Activated CD4-positive, alpha-beta T cell treated with anti-CD3 and anti-CD28 coated beads, Interleukin-2, Interleukin-4, amounts not matched to agents 100 ng/mL and 50 ng/mL, durations not matched to agents 16 hours and 8 hours (primary cell): ENCODE results near the gene RIPOR3.
"Not testable (repeated sequence)": the region's sequence is repeated elsewhere in the genome, so short reads cannot be mapped to it uniquely, and the experiment has no call there.

Experiments used
- DNase-seq: peaks from one replicate; pipeline ENCODE4 v3.0.0-alpha.2; 2020; ENCODE audit warnings: low spot score

RIPOR3 gene

DNA sequence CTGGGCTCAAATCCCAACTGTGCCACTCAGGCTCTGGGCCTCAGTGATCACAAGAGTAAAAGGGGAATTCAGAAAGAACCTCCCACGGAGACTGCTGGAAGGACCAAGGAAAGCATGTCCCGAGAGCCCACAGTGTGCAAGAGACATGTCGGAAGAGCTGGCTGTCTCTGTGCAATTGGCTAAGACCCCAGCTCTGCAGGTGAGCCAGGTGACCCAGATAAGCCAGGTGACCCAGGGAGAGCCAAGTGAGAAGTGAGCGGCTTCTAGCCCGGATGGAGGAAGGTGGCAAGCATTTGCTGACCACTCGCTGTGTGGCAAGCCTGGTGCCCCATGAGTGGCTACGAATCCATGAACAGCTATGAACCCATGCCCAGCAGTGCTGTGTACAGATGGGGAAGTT is 59.1 kb downstream of the RIPOR3 start:
- DNase-seq: no peak

DNA sequence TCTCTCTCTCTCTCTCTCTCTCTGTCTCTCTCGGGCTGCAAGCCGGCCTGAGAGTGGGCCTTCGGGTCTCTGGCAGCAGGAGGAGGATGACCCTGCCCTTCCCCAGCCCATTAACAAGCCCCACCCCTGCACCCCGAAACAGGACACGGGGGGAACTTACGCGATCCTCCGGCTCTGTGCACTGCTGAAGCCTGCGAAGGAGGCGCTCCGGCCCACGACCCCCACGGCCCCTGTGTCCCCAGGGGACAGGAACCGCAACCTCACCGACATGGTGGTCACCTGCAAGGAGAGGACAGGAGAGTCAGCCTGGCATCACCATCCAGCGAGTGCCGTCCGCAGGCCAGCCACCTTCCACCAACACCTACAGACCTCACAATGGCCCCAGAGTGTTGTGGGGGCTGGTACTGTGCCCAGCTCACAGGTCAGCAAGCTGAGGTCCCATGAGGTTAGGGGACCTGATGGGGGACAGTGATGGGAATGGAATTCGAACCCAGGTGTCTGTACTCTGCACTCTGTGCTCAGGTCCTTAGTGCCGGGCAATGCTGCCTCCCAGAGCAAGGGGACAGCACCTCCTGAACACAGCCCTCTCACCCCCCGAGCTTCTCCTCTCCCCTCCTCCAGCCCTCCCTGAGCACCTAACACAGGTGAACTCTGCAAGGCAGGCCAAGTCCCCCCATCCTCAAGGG is 60.6 kb downstream of the RIPOR3 start:
- DNase-seq: no peak

DNA sequence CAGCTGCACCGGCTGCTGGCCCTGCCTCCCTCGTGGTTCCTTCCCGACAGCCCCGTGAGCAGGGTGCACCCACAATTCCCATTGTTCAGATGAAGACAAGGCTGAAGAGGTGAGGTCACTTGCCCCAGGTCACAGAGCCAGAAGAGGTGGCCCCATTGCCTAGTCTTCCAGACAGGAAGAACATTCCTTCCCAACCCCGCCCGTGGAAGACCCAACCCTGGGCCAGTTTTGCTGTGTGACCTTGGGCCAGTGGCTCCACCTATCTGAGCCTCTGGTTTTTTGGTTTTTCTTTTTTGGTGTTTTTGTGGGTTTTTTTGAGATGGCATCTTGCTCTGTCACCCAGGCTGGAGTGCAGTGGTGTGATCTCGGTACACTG is 61.7 kb downstream of the RIPOR3 start:
- no peak for DNase-seq

DNA sequence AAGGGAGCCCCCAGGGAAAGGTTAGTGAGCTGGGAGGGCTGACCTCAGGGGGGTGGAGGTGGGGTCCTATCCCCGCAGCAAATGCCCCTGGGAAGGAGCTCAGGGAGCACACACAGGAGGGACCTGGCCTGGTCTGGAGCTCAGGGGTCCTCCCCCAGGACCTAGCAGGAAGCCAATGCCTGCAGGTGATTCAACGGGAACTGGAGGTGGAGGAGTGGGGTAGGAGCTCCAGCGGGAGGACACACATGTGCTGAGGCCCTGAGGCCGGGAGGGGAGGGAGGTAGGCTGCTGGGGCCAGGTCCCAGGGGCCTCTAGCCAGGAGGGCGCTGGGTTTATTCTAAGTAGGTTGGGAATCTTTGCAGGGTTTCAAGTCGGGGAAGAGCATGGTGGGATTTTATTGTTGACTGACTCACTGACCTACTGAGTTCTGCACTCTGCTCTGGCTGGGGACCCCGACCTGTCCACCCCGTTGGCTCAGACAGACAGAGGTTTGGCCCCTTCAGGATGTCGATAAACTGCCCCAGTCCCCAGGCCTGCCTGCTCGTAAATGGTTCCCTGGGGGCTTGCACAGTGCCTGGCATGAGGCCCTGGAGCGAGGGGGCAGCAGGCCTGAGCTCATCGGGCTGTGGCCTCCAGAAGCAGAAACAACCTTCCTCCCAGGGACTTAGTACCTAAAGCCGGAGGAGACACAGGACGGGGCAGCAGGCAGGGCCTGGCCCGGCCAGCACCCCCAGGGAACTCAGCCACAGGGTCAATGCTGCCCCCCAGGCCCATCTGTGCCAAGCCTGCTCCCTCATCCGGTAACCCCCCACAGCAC is 62.3 kb downstream of the RIPOR3 start:
- DNase-seq: no peak

DNA sequence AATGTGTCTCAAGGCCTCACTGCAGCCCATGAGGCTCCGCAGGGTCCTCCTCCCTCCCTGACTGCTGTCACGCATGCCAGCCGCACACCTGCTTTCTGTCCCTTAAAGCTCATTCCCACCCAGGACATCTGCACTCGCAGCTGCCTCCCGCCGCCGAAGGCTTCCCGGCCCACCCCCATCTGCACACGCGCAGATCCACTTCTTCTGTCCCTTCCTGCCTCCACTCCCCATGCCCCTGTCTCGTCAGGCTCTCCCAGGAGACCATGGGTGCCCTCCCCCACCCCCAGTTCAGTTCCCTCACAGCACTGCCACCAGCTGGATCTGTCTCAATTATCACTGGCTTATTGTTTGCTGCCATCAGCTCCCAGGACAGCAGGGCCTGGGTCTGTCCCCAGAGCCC is 63.0 kb downstream of the RIPOR3 start:
- no peak for DNase-seq

DNA sequence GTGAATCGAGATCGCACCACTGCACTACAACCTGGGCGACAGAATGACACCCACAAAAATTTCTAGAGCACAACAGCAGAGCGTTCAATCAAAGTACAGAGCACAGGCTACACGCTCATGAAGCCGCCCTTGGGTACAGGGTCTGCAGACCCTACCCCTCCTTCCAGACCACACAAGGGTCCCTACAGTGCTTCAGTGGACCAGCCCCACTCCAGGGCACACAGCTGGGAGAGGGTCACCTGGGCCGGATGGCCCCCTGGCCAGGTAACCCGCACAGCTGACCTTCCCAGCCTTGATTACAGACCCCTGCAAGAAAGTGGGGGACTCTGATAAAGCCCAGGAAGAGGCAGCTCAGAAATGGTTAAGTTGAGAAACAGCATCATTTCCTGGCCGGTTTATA is 63.6 kb downstream of the RIPOR3 start:
- no peak for DNase-seq

DNA sequence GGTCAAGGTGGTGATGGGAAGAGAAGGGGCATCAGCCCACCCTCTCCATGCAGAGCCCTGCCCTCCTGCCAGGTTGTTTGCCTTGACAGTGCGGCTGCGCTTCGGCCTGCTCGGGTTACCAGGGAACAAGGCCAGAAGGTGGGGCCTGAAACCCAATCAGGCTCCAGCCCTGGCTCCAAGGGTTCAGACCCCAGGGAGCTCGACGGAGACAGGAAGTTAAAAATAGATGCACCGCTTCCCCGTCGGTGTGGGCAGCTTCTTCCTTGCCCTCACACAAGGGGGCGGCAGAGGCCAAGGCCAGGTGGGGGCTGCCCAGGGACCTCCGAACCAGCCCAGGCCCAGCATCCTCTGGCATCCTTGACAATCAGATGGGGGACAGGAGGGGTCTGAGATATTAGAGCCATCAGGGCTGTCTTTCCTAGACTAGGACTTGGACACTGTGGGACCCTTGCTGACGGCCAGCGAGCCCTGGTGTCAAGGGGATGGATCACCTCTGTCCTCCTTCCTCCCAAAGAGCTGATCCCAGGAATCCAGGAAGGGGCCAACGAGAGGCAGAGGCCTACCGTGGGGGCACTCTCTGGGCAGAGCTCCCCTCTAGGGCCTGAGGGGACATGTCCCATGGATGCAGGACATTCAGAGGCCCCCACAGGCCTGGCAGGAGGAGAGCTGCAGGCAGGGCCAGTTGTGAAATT is 65.2 kb downstream of the RIPOR3 start:
- DNase-seq: peak; percentile 9

DNA sequence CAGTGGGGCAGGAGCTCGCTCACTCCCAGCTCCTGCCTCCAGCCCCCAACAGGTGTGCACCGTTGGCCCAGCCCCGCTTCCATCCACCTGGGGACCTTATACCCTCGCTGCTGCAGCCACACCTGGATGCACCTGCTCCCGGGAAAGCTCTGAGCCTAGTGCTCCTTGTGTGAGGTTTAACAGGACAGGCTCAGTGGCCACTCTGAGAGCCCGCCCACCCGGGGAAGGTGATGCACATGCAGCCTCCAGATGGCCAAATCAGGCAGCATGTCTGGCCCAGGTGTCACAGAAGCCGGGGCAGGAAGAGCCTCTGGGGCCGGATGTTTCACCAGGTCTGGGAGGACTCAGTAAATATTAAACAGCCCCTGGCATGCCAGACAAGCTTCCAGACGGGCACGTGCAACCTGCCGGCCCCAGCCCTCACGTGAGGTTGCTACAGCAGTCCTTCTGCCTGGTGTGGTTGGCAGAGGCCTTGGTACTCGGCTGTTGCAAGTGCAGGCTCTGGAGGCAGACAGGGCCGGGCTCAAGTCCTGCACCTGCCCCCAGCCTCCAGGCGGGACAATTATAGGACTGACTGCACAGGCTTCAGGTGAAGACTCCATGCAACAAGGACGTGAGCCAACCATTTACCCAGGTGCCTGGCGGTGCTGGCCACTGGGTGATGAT is 66.9 kb downstream of the RIPOR3 start:
- no peak for DNase-seq

DNA sequence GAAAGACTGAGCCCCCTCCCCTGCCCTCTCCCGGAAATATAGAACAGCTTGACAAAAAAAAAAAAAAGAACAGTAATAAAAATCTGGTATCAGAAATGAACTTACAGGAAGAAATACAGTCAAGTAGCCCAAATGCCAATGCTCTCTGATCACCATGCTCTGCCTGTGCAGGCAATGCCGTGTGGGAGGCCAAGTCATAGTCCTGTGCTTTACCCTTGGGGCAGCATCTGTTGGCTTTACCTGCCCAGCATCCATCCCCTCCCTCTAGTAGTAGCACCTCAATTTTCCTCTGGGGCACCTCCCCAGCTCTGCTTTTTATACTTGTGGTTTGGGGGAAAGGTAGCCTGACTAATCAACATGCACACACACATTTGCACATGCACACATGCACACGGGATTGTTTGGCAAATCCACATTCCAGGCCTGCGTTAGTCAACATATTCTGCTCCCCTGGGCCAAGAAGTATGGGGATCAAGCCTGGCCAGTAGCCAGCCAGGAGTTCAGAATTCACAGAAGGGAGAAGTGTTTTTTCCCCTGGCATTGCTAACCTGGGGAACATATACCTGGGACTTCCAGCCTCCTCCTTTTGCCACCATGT is 70.2 kb downstream of the RIPOR3 start:
- DNase-seq: no peak

DNA sequence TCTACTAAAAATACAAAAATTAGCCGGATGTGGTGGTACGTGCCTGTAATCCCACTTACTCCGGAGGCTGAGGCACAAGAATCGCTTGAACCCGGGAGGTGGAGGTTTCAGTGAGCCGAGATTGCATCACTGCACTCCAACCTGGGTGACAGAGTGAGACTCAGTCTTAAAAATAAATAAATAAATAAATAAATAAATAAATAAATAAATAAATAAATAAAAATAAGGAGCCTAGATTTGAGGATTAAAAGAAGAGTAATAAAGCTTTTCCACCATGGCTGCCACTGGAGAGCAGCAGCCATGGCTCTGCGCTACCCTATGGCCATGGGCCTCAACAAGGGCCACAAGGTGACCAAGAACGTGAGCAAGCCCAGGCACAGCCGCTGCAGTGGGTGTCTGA is 70.9 kb downstream of the RIPOR3 start:
- DNase-seq: not testable (repeated sequence)

DNA sequence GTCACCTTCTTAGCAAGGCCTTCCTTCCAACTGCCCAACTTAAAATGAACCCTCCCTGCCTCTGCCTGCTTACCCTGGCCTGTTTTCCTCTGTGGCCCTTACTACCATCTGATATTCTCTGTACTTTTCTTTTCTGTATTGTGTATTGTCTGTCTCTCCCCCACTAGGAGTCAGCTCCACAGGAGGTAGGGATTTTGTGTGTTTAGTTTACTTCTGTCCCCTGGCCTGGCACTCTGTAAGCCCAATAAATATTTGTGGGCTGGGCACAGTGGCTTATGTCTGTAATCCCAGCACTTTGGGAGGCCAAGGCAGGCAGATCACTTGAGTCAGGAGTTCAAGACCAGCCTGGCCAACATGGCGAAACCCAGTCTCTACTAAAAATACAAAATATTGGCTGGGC is 72.8 kb downstream of the RIPOR3 start:
- DNase-seq: no peak

DNA sequence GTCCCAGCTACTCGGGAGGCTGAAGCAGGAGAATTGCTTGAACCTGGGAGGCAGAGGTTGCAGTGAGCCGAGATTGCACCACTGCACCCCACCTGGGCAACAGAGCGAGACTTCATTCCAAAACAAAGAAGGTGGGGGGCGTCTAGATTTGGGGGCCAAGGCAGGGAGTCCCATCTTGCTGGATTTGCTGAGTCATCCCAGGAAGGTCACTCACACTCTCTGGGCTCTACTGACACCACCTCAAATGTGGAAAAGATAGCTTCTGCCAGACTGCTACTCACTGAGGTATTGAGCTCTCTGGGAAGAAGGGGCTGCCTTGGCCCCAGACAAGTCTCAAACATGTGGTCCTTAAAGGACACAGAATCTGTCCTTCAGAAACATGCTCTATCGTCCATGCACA is 74.3 kb downstream of the RIPOR3 start:
- DNase-seq: no peak

DNA sequence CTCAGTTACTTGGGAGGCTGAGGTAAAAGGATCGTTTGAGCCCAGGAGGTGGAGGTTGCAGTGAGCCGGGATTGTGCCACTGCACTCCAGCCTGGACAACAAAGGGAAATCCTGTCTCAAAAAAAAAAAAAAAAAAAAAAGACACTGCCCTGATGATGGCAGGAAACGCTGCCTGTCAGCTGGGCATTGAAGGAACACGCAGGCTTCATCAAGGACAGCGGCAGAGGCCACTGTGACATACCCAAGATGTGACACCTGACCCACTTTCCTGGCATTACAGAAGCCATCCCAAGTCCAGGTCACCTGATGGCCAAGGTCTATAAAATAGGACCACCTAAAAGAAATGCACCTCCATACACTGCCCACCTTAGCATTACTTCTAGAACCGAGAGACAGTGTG is 75.9 kb downstream of the RIPOR3 start:
- no peak for DNase-seq

DNA sequence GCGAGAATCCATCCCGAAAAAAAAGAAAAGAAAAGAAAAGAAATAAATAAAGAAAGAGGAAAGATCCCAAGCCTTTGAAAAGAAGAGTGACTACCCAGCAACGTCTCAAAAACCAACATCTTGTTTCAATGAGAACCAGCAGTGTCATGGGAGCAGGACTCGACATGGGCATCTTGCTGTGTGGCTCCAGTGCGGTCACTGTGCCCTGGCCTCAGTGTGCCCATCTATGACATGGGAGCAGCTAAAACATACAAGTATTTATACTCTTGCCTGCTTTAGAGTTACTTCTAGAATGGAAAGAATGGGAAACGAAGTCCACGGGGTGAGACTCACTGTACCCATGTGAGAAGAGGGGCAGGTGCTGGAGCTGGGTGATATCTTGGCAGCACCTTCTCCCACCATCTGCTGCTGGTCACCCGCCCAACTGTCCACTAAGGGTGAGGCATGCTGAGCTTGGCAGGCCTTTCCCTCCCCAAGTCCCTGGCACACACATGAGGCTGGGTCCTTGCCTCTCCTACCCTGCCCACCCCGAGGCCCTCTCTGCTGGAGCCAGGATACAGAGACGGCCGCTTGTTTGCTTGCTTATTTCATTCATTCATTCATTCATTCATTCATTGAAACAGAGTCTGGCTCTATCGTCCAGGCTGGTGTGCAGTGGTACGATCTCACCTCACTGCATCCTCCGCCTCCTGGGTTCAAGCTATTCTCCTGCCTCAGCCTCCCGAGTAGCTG is 77.7 kb downstream of the RIPOR3 start:
- DNase-seq: no peak

DNA sequence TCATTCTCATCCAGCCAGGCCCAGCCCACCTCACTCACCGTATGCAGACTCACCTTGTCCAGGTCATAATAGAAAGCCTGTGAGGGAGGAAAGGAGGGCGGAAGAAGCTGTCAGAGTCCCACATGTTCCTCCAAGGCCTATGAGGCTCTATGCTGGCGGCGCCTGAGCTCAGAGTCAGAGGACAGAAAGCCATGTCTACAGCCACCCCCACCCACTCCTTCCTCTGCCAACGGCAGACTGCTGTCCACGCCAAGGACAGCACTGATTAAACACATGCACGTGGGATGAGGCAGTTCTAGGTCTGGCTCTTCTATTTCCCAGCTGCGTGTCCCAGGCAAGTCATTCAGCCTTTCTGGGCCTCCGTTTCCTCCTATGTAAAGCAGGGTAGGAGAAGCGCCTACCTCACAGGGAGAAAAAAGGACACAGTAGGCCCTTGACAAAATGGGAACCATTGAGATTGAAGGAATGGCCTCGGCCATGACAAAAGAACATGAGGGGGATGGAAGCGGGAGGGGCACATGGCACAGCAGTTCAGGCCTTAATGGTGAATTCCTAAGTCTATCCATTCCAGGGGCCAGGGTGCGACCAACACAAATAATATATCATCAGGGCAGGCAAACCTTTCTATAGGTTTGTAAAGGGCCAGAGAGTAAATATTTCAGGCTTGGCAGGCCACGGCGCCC is 80.1 kb downstream of the RIPOR3 start:
- no peak for DNase-seq

DNA sequence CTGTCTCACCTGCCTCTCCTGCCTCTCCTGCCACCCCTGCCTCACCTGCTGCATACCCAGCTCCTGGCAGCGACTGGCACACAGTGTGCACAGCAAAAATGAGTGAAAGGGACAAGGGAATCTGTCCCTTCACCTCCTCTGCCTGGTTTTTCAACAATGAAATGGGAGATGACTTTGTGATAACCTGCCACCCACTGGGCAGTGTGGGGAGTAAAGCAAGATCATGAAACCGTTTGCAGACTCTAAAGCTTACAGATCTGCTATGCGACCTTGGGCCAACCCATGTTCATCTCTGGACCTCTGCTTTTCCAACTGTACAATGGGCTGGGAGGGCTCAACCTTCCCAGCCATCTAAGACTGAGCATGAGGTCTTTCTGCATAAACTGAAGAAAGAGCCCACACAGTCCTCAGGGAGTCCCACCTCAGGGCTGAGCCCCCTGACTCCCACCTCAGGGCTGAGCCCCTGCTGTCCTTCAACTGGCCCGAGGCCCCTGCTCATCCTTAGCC is 81.1 kb downstream of the RIPOR3 start:
- DNase-seq: no peak

DNA sequence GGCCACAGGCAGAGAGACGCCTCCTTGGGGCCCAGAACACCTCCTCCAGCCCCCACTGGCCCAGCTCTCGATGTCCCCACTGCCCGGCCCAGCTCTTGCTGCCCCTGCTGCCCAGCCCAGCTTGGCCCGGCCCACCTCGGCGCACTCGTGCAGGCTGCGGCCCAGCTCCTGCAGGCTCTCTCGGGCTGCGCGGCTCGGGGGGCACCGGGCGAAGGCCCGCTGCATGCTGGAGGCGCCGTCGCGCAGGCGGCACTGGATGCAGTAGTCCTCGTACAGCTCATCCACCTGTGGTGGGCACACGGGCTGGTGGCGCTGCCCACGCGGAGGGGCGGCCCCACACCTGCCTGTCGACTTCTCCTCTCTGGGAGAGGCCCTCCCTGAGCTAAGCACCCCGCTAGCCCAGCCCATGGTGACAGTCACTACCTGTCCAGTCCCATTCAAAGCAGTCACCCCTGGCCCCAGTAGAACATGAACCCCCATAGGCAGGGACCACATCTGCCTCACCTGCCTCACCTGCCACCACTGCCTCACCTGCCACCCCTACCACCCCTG is 81.8 kb downstream of the RIPOR3 start:
- no peak for DNase-seq

DNA sequence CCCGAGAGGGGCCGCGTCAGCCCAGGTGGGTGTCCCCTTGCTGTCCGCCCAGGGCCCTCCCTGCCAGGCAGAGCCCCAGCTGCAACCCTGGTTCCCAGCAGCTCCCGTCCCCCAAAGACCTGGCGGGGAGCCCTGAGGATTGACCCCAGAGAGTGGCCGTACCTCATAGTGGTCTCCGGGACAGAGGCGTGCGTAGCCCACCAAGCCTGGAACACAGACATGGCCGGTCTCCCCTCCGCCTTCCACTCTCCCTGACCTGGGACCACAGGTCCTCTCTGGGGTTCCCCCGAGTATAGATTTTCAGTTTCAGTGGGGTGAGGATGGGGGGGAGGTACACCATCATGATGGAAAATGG is 82.6 kb downstream of the RIPOR3 start:
- no peak for DNase-seq

DNA sequence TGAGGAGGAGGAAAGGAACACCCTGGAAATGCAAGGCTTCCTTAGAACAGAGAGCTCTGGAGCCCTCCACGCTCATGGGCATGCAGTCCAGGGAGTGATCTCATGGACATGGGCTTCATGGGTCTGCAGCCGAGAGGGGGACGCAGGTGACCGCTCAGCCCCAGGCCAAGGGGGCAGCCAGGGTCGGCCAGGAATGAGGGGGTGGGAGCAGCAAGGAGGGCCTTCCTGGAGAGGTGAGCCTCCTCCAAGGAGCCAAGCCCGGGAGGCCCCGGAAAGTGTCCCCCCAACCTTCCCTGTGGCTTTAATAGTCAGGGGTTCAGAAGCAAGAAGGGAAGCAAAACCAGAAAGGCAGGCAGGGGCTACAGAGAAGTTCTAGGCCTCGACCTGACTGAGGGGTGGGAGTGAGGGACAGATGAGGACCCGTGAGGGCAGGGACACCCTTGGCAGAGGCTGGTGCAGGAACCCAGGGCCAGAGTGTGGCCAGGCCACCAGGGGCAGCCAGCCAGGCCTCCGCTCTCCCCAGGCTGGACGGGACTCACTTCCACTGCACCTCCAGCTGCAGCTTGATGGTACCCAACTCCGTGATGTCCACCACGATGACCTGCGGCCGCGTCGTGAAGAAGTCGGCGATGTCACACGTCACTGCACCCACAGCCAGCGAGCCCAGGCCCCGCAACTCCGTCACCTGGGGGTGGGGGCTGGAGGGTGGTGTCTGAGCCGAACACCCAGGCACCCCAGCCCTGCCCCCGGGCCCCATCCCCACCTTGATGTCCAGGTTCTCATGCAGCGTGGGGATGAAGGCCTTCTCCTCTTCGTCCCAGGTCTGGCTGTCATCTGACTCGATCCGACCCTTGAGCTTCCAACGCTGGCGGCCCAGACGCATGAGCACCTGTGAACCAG is 83.2 kb downstream of the RIPOR3 start:
- no peak for DNase-seq
